ENCODE data around the gene KCNJ13. TPM values are rescaled to one million over a fixed set of nuclear protein-coding genes. Genes with fewer than 3 reads are reported as not detected.

KCNJ13 gene
- total RNA-seq, 1 experiment from 2014 or later = not detected

DNA sequence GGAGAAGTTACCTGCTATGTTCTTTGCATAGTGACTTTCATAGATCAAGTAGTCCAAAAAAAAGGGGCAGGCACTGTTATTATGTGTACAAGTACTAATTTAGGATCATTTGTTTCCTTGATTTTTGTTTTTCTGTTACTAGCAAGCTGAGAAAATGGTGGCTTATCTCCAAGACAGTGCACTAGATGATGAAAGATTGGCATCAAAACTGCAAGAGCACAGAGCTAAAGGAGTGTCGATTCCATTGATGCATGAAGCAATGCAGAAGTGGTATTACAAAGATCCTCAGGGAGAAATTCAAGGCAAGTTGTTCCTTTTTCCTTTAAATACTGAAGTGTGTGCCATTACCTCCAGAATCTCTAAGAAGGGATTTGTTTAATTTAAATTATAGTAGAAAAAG is 19.6 kb upstream of the KCNJ13 start:
- POLR2A ChIA-PET (ENCODE audit: unreplicated experiment) = no interaction called here
- CTCF ChIA-PET = no interaction called here

GRCh38 chr2:232794981-232795380 is 18.6 kb upstream of the KCNJ13 start:
- POLR2A ChIA-PET (ENCODE audit: unreplicated experiment) = interaction anchor here (0.6 to 0.7 kb wide), 4 partner anchors 9 to 484 kb away, joined by 3 to 11 read pairs (median 4); no protein-coding TSS in a partner anchor
- DNase-seq = peak in 1 of 2 experiments; percentile 75
- H3K27me3 ChIP-seq (ENCODE audit: insufficient read depth, low read depth) = no peaks in the 10 kb centered on the region
- no peaks in the 10 kb centered on the region for H3K79me2 ChIP-seq (ENCODE audit: low read depth)
- peaks cover 62% of the 10 kb centered on the region for H3K36me3 ChIP-seq (ENCODE audit: low read depth)
- H3K9me3 ChIP-seq (ENCODE audit: insufficient read depth, low read depth) = no peaks in the 10 kb centered on the region
- peaks cover 11% of the 10 kb centered on the region; the same call in 1 of the 2 replicates for H3F3A ChIP-seq (ENCODE audit: insufficient read depth, low read depth)
- H3K4me2 ChIP-seq = 0 out of 2 replicates have a peak overlapping the region, but pooled peaks have one; percentile 3
- intact Hi-C loops (cut with micrococcal nuclease; ENCODE audit: unreplicated experiment) = no loop called here
- no peaks in the 10 kb centered on the region for H3K9me2 ChIP-seq (ENCODE audit: insufficient read depth)
- H2AFZ ChIP-seq = no peak overlapping the region
- no peaks in the 10 kb centered on the region; the same call in 1 of the 2 replicates for H4K20me1 ChIP-seq (ENCODE audit: insufficient read depth)
- TF ChIP-seq, protein P1, sequence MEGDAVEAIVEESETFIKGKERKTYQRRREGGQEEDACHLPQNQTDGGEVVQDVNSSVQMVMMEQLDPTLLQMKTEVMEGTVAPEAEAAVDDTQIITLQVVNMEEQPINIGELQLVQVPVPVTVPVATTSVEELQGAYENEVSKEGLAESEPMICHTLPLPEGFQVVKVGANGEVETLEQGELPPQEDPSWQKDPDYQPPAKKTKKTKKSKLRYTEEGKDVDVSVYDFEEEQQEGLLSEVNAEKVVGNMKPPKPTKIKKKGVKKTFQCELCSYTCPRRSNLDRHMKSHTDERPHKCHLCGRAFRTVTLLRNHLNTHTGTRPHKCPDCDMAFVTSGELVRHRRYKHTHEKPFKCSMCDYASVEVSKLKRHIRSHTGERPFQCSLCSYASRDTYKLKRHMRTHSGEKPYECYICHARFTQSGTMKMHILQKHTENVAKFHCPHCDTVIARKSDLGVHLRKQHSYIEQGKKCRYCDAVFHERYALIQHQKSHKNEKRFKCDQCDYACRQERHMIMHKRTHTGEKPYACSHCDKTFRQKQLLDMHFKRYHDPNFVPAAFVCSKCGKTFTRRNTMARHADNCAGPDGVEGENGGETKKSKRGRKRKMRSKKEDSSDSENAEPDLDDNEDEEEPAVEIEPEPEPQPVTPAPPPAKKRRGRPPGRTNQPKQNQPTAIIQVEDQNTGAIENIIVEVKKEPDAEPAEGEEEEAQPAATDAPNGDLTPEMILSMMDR (conservative IDR thresholded peaks at IDR 0.05) = no peak
- TF ChIP-seq EZH2 (IDR thresholded peaks at IDR 0.05; ENCODE audit: low read depth) = no peak
- peaks cover 21% of the 10 kb centered on the region for H3K4me1 ChIP-seq (replicated peaks; ENCODE audit: insufficient read depth)
- H3K4me3 ChIP-seq = no peak overlapping the region
- BruUV-seq (replicated peaks) = no TSS peak
- peak overlapping the region; percentile 71 for H3K27ac ChIP-seq
- CTCF ChIA-PET = interaction anchor here (0.6 kb wide), 2 partner anchors 48 to 313 kb away, joined by 3 to 5 read pairs; no protein-coding TSS in a partner anchor

More for the DNA sequence above, 19.6 kb upstream of the KCNJ13 start:
- no peak overlapping the region for H3K4me2 ChIP-seq
- TF ChIP-seq, protein P1 (conservative IDR thresholded peaks at IDR 0.05) = no peak
- no peak for TF ChIP-seq EZH2 (IDR thresholded peaks at IDR 0.05; ENCODE audit: low read depth)
- H3K4me3 ChIP-seq = no peak overlapping the region
- BruUV-seq (replicated peaks) = no TSS peak
- peaks cover 62% of the 10 kb centered on the region for H3K36me3 ChIP-seq (ENCODE audit: low read depth)
- no peak for DNase-seq
- no peaks in the 10 kb centered on the region; the same call in 1 of the 2 replicates for H4K20me1 ChIP-seq (ENCODE audit: insufficient read depth)
- no peaks in the 10 kb centered on the region for H3K9me3 ChIP-seq (ENCODE audit: insufficient read depth, low read depth)
- no peak overlapping the region for H2AFZ ChIP-seq
- H3K4me1 ChIP-seq (replicated peaks; ENCODE audit: insufficient read depth) = peaks cover 21% of the 10 kb centered on the region
- H3K27ac ChIP-seq = peak overlapping the region; percentile 71
- peaks cover 11% of the 10 kb centered on the region; the same call in 1 of the 2 replicates for H3F3A ChIP-seq (ENCODE audit: insufficient read depth, low read depth)
- intact Hi-C loops (cut with micrococcal nuclease; ENCODE audit: unreplicated experiment) = no loop called here
- H3K9me2 ChIP-seq (ENCODE audit: insufficient read depth) = no peaks in the 10 kb centered on the region
- H3K27me3 ChIP-seq (ENCODE audit: insufficient read depth, low read depth) = no peaks in the 10 kb centered on the region
- no peaks in the 10 kb centered on the region for H3K79me2 ChIP-seq (ENCODE audit: low read depth)

DNA sequence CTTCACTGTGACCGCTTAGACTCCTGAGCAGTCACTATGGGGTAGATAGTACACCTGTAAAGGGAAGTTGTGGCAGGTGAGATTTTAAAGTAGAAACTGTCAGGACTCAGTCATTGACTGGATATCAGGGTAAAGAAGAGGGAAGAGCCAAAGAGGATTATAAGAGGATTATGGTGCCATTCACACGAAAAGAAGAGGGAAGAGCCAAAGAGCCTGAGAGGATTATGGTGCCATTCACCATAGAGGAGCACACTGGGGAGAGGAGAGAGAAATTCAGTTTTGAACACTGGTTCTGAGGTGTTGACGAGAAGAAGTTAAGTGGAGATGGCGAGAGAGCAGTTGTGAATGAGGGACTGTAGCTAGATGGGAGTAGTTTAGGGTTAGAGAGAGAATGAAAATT is 16.9 kb upstream of the KCNJ13 start:
- Histone ChIP-seq H3F3A (ENCODE audit: insufficient read depth, low read depth) (peaks cover 11% of the 10 kb centered on the region; the same call in 1 of the 2 replicates), H4K20me1 (ENCODE audit: insufficient read depth) (no peaks in the 10 kb centered on the region), H3K79me2 (ENCODE audit: low read depth) (no peaks in the 10 kb centered on the region), H3K36me3 (ENCODE audit: low read depth) (peaks cover 64% of the 10 kb centered on the region), H3K4me3 (no peak overlapping the region), H3K9me3 (ENCODE audit: insufficient read depth, low read depth) (no peaks in the 10 kb centered on the region), H2AFZ (no peak overlapping the region), H3K27ac (0 out of 2 replicates have a peak overlapping the region, but pooled peaks have one; percentile 71), H3K4me1 (replicated peaks; ENCODE audit: insufficient read depth) (peaks cover 21% of the 10 kb centered on the region), H3K27me3 (ENCODE audit: insufficient read depth, low read depth) (no peaks in the 10 kb centered on the region), H3K9me2 (ENCODE audit: insufficient read depth) (no peaks in the 10 kb centered on the region), H3K4me2 (no peak overlapping the region)
- no TSS peak for BruUV-seq (replicated peaks)
- no peak for DNase-seq
- ChIA-PET POLR2A (ENCODE audit: unreplicated experiment) (no interaction called here), CTCF (no interaction called here)
- TF ChIP-seq, protein P1 (conservative IDR thresholded peaks at IDR 0.05) = no peak
- no peak for TF ChIP-seq EZH2 (IDR thresholded peaks at IDR 0.05; ENCODE audit: low read depth)
- intact Hi-C loops (cut with micrococcal nuclease; ENCODE audit: unreplicated experiment) = no loop called here
